Stomach (tissue), 4 donors: ENCODE measurements around the gene B4GALT3.

Experiments
- POLR2A ChIP-seq, 4 donors: fragments of 450-650 bp; IDR thresholded peaks; one replicate each; pipeline ENCODE4 v1.6.1; 2016; ENCODE audit warnings: antibody characterized with exemption in 4 of 4, control low read depth in 2 of 4, mild to moderate bottlenecking in 1 of 4, moderate library complexity in 1 of 4
- POLR2AphosphoS5 ChIP-seq, 3 donors: sonication (generic); formaldehyde crosslinking; IDR thresholded peaks; one replicate each; pipeline ENCODE4 v1.6.1; 2016; ENCODE audit warnings: antibody characterized with exemption in 3 of 3
- TF ChIP-seq, protein P1 (sequence below), 7 experiments: fragments of 450-650 bp in 4 of 7; fragments of 200-600 bp in 3 of 7; sonication (generic) in 3 of 7; IDR thresholded peaks; one replicate each; pipeline ENCODE4 v1.5.1; 2016 to 2019; ENCODE audit warnings: antibody characterized with exemption in 7 of 7, control low read depth in 2 of 7, mild to moderate bottlenecking in 1 of 7

GRCh38 chr1:161158316-161159010, 18.8 kb downstream of the B4GALT3 start:
- TF ChIP-seq POLR2A (IDR thresholded peaks at IDR 0.05): no peak
- TF ChIP-seq, protein P1, sequence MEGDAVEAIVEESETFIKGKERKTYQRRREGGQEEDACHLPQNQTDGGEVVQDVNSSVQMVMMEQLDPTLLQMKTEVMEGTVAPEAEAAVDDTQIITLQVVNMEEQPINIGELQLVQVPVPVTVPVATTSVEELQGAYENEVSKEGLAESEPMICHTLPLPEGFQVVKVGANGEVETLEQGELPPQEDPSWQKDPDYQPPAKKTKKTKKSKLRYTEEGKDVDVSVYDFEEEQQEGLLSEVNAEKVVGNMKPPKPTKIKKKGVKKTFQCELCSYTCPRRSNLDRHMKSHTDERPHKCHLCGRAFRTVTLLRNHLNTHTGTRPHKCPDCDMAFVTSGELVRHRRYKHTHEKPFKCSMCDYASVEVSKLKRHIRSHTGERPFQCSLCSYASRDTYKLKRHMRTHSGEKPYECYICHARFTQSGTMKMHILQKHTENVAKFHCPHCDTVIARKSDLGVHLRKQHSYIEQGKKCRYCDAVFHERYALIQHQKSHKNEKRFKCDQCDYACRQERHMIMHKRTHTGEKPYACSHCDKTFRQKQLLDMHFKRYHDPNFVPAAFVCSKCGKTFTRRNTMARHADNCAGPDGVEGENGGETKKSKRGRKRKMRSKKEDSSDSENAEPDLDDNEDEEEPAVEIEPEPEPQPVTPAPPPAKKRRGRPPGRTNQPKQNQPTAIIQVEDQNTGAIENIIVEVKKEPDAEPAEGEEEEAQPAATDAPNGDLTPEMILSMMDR (IDR thresholded peaks at IDR 0.05): no peak
- no peak for TF ChIP-seq POLR2AphosphoS5 (IDR thresholded peaks at IDR 0.05)
